ENCODE results near the gene SPRR2G. TPM values are rescaled to one million over a fixed set of nuclear protein-coding genes. Genes with fewer than 3 reads are reported as not detected.

Gene SPRR2G
- polyA plus RNA-seq, 1 of the 3 experiments (the other 2 are of a cell fraction) = not detected

DNA sequence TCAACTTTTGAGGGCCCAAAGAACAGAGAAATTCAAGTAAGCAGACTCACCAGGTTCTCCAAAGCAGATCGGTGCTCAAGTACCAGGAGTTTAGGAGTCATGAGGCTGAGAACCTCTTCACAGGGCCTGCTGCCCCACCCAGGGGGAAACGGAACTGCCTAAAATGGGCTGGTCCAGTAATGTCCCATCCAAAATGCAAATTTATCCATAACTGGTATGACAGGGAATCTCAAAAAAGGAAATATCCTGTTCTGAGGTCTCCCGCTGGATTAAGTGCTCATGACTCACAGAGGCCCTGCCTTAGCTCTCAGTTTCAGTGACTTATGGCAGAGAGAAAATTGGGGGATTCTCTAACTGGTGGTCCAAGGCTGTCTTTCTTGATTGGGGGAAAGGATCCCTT is 9.3 kb downstream of the SPRR2G start:
- Histone ChIP-seq H3K9me3 (no peaks in the 10 kb centered on the region), H3K27ac (ENCODE audit: low read depth in 2 of 2, low read length in 1 of 2) (no peak overlapping the region), H3F3A (replicated peaks; ENCODE audit: insufficient read depth) (no peaks in the 10 kb centered on the region), H3K9ac (no peak overlapping the region), H3K79me2 (ENCODE audit: insufficient read depth) (no peaks in the 10 kb centered on the region), H3K4me2 (no peak overlapping the region), H3K36me3 (replicated peaks in 1 of 2; ENCODE audit: control insufficient read depth in 1 of 2, insufficient read depth in 2 of 2, low read length in 1 of 2) (no peaks in the 10 kb centered on the region), H2AFZ (ENCODE audit: low read depth) (no peak overlapping the region), H3K27me3 (ENCODE audit: insufficient read depth) (no peaks in the 10 kb centered on the region), H3K4me3 (ENCODE audit: low read depth in 2 of 2, low read length in 1 of 2) (no peak overlapping the region), H3K9me2 (no peaks in the 10 kb centered on the region), H3K4me1 (ENCODE audit: control insufficient read depth in 1 of 2, insufficient read depth in 2 of 2, low read depth in 1 of 2, low read length in 1 of 2) (no peaks in the 10 kb centered on the region), H4K20me1 (ENCODE audit: insufficient read depth) (no peaks in the 10 kb centered on the region)
- no peak for TF ChIP-seq MEF2A (IDR thresholded peaks at IDR 0.05; ENCODE audit: borderline replicate concordance, low read depth)
- no peak for TF ChIP-seq TAF1 (IDR thresholded peaks at IDR 0.05; ENCODE audit: borderline replicate concordance, low read depth, low read length)
- no peak for TF ChIP-seq RFX5 (IDR thresholded peaks at IDR 0.05; ENCODE audit: low read length)
- CTCF ChIA-PET = interaction anchor here (1.2 kb wide), 1 partner anchor 12 kb away, joined by 3 read pairs; no protein-coding TSS in a partner anchor
- DNase-seq = no peak
- POLR2A ChIA-PET = no interaction called here
- WGBS (ENCODE audit: low lambda C conversion rate) = 3% methylated on average over 3 of the region's 3 CpGs

DNA sequence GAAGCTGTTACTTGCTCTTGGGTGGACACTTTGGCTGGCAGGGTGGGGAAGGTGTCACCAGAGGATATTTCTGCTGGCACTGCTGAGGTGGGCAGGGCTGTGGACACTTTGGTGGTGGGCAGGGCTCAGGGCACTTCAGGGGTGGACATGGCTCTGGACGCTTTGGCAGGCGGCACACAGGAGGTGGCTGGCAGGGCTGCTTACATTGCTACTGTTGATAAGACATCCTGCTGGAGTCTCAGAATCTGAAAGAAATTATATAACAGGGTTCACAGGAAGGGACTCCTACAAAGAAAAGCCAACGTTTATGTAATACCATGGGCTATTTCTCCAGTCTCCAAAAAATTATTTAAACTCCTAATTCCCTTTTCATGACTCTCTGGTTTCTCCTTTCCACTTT is 10.2 kb downstream of the SPRR2G start:
- 0% methylated on average over 3 of the region's 3 CpGs for WGBS (ENCODE audit: low lambda C conversion rate)
- H3K36me3 ChIP-seq (replicated peaks in 1 of 2; ENCODE audit: control insufficient read depth in 1 of 2, insufficient read depth in 2 of 2, low read length in 1 of 2) = no peaks in the 10 kb centered on the region
- H3K27ac ChIP-seq (ENCODE audit: low read depth in 2 of 2, low read length in 1 of 2) = no peak overlapping the region
- no peak for DNase-seq
- H3K9me2 ChIP-seq = no peaks in the 10 kb centered on the region
- H2AFZ ChIP-seq (ENCODE audit: low read depth) = no peak overlapping the region
- ChIA-PET POLR2A (no interaction called here), CTCF (no interaction called here)
- no peak overlapping the region for H3K4me3 ChIP-seq (ENCODE audit: low read depth in 2 of 2, low read length in 1 of 2)
- TF ChIP-seq GATA2 (CRISPR knock-in tag; IDR thresholded peaks at IDR 0.05) (no peak), MEF2A (IDR thresholded peaks at IDR 0.05; ENCODE audit: borderline replicate concordance, low read depth) (no peak), EP300 (IDR thresholded peaks at IDR 0.05; ENCODE audit: borderline replicate concordance in 1 of 2, low read depth in 1 of 2, low read length in 1 of 2) (no peak), RAD21 (IDR thresholded peaks at IDR 0.05; ENCODE audit: low read length) (no peak), CHD2 (IDR thresholded peaks at IDR 0.05; ENCODE audit: low read length, partially characterized antibody) (no peak), SIN3A (IDR thresholded peaks at IDR 0.05; ENCODE audit: borderline replicate concordance, low read depth, low read length) (no peak), NFIC (IDR thresholded peaks at IDR 0.05; ENCODE audit: borderline replicate concordance) (no peak), RXRA (IDR thresholded peaks at IDR 0.05; ENCODE audit: borderline replicate concordance, low read depth) (no peak), GABPA (IDR thresholded peaks at IDR 0.05; ENCODE audit: low read depth) (no peak), JUND (IDR thresholded peaks at IDR 0.05) (no peak), FOSL2 (IDR thresholded peaks at IDR 0.05; ENCODE audit: borderline replicate concordance, low read depth) (no peak)
- TF ChIP-seq, protein P1, sequence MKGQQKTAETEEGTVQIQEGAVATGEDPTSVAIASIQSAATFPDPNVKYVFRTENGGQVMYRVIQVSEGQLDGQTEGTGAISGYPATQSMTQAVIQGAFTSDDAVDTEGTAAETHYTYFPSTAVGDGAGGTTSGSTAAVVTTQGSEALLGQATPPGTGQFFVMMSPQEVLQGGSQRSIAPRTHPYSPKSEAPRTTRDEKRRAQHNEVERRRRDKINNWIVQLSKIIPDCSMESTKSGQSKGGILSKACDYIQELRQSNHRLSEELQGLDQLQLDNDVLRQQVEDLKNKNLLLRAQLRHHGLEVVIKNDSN (IDR thresholded peaks at IDR 0.05; ENCODE audit: borderline replicate concordance, low read depth) = no peak
- TF ChIP-seq, protein P2, sequence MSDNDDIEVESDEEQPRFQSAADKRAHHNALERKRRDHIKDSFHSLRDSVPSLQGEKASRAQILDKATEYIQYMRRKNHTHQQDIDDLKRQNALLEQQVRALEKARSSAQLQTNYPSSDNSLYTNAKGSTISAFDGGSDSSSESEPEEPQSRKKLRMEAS (IDR thresholded peaks at IDR 0.05; ENCODE audit: low read depth) = no peak
- TF ChIP-seq, protein P3, sequence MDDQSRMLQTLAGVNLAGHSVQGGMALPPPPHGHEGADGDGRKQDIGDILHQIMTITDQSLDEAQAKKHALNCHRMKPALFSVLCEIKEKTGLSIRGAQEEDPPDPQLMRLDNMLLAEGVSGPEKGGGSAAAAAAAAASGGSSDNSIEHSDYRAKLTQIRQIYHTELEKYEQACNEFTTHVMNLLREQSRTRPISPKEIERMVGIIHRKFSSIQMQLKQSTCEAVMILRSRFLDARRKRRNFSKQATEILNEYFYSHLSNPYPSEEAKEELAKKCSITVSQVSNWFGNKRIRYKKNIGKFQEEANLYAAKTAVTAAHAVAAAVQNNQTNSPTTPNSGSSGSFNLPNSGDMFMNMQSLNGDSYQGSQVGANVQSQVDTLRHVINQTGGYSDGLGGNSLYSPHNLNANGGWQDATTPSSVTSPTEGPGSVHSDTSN (IDR thresholded peaks at IDR 0.05) = no peak
- TF ChIP-seq, protein P4, sequence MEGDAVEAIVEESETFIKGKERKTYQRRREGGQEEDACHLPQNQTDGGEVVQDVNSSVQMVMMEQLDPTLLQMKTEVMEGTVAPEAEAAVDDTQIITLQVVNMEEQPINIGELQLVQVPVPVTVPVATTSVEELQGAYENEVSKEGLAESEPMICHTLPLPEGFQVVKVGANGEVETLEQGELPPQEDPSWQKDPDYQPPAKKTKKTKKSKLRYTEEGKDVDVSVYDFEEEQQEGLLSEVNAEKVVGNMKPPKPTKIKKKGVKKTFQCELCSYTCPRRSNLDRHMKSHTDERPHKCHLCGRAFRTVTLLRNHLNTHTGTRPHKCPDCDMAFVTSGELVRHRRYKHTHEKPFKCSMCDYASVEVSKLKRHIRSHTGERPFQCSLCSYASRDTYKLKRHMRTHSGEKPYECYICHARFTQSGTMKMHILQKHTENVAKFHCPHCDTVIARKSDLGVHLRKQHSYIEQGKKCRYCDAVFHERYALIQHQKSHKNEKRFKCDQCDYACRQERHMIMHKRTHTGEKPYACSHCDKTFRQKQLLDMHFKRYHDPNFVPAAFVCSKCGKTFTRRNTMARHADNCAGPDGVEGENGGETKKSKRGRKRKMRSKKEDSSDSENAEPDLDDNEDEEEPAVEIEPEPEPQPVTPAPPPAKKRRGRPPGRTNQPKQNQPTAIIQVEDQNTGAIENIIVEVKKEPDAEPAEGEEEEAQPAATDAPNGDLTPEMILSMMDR (IDR thresholded peaks at IDR 0.05) = no peak
- no peaks in the 10 kb centered on the region for H4K20me1 ChIP-seq (ENCODE audit: insufficient read depth)
- no peaks in the 10 kb centered on the region for H3F3A ChIP-seq (replicated peaks; ENCODE audit: insufficient read depth)
- no peak overlapping the region for H3K4me2 ChIP-seq
- no peak overlapping the region for H3K9ac ChIP-seq
- no peaks in the 10 kb centered on the region for H3K79me2 ChIP-seq (ENCODE audit: insufficient read depth)
- no peaks in the 10 kb centered on the region for H3K27me3 ChIP-seq (ENCODE audit: insufficient read depth)
- H3K9me3 ChIP-seq = no peaks in the 10 kb centered on the region
- H3K4me1 ChIP-seq (ENCODE audit: control insufficient read depth in 1 of 2, insufficient read depth in 2 of 2, low read depth in 1 of 2, low read length in 1 of 2) = no peaks in the 10 kb centered on the region
